Measurements from ENCODE around the gene LRRC25.
"Not testable (repeated sequence)": the region's sequence is repeated elsewhere in the genome, so short reads cannot be mapped to it uniquely, and the experiment has no call there.

The LRRC25 gene

GRCh38 chr19:18353378-18354005 is 43.9 kb downstream of the LRRC25 start:
- DNase-seq (ENCODE audit: insufficient read length, low spot score) (no peak), FAIRE-seq (no peak)

GRCh38 chr19:18351544-18351943 is 45.9 kb downstream of the LRRC25 start:
- DNase-seq (ENCODE audit: insufficient read length, low spot score) (no peak), FAIRE-seq (no peak)

- DNase-seq (ENCODE audit: insufficient read length, low spot score) = no peak
- FAIRE-seq = no peak
Observed at GRCh38 chr19:18350490-18350889, 46.9 kb downstream of the LRRC25 start.

GRCh38 chr19:18349524-18350128 is 47.8 kb downstream of the LRRC25 start:
- DNase-seq (ENCODE audit: insufficient read length, low spot score) = peak; percentile 82
- no peak for FAIRE-seq

- not testable (repeated sequence) for DNase-seq (ENCODE audit: insufficient read length, low spot score); FAIRE-seq
Observed at GRCh38 chr19:18348818-18349339, 48.5 kb downstream of the LRRC25 start.

GRCh38 chr19:18348171-18348570 is 49.3 kb downstream of the LRRC25 start:
- DNase-seq (ENCODE audit: insufficient read length, low spot score) = no peak
- FAIRE-seq = no peak

GRCh38 chr19:18346091-18346490 is 51.3 kb downstream of the LRRC25 start:
- FAIRE-seq (no peak), DNase-seq (ENCODE audit: insufficient read length, low spot score) (no peak)

GRCh38 chr19:18345296-18345695 is 52.1 kb downstream of the LRRC25 start:
- DNase-seq (ENCODE audit: insufficient read length, low spot score) (no peak), FAIRE-seq (no peak)

- FAIRE-seq (no peak), DNase-seq (ENCODE audit: insufficient read length, low spot score) (no peak)
Observed at GRCh38 chr19:18344582-18344950, 52.9 kb downstream of the LRRC25 start.

GRCh38 chr19:18342090-18342632 is 55.3 kb downstream of the LRRC25 start:
- DNase-seq (ENCODE audit: insufficient read length, low spot score) = no peak
- no peak for FAIRE-seq
